Erythroblast (primary cell): Measurements from ENCODE around the gene NDUFB8.

ENCODE experiments used
- GATA1 ChIP-seq: IDR thresholded peaks from 2 replicates; pipeline ENCODE4 v1.6.1; 2011; ENCODE audit warnings: low read depth, mild to moderate bottlenecking, control low read depth, low read length, moderate library complexity
- POLR2A ChIP-seq: IDR thresholded peaks from 2 replicates; pipeline ENCODE4 v1.6.1; 2011; ENCODE audit warnings: mild to moderate bottlenecking, low read length

GRCh38 chr10:100504096-100504495 is 25.6 kb downstream of the NDUFB8 start:
- TF ChIP-seq POLR2A (no peak), GATA1 (no peak)
